NCI-H2171 (cell line): ENCODE measurements around the gene VPS35L.
"Not testable (repeated sequence)": the region's sequence is repeated elsewhere in the genome, so short reads cannot be mapped to it uniquely, and the experiment has no call there.

Experiments
- DNase-seq: peaks from one replicate; lab custom pipeline; 2025; lab: John Stamatoyannopoulos, UW

VPS35L gene

DNA sequence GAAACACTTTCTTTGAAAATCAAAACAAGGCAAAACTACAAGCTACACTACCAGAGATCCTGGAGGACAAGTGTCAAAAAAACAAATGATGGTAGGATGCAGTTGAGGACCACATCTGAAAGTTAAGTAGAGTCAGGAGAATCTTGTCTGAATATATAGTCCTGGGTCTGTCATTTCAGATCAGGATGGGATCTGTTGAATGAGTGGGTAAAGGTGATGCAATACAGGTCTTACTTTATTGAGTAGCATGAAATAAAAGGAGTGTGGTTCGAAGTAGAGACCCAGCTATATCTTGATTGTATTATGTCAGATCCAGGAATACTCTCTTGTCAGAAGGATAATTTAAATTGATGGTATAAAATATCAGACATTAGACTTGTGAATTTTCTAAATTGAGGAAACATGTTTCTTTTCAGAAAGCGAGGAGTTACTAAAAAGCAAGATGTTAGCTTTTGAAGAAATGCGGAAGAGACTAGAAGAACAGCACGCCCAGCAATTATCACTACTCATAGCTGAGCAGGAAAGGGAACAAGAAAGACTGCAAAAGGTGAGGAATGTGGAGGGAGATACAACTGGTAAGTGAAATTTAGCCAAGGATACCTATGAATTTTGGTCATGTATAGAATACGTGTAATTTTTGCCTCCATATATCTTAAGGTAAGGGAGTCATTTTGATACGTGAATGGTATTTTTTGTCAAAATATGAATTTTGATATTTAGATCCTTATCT, 15.1 kb upstream of the VPS35L start:
- DNase-seq = no peak

DNA sequence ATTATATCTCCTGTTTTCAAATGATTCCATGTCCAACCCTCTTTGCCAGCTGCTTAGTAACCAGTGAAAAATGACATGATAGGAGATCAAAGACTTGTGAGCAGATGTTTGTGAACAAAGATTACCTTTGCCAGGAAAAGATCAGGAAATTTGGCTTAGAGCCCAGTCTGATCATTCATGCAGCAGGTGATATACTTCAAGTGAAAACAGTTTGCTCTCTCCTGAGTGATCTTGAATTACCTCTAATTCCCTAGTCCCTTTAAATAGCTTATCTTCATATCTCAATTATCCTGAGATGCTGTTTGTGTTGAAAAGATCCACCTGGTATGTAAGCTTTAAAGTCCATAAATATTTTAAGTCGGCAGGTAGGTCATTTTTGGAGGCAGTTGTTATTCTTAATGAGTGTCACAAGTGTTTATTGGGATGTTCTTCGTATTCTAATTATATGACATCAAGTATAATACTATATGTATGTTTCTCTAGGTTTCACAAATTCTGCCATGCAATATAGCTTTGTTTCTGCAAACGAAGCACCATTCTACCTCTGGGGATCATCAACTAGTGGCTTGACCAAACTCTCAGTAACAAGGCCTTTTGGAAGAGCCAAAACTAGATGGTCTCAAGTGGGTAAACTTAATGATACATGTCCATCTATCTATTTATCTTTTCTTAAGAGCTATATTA, 13.2 kb upstream of the VPS35L start:
- DNase-seq = peak; percentile 91

DNA sequence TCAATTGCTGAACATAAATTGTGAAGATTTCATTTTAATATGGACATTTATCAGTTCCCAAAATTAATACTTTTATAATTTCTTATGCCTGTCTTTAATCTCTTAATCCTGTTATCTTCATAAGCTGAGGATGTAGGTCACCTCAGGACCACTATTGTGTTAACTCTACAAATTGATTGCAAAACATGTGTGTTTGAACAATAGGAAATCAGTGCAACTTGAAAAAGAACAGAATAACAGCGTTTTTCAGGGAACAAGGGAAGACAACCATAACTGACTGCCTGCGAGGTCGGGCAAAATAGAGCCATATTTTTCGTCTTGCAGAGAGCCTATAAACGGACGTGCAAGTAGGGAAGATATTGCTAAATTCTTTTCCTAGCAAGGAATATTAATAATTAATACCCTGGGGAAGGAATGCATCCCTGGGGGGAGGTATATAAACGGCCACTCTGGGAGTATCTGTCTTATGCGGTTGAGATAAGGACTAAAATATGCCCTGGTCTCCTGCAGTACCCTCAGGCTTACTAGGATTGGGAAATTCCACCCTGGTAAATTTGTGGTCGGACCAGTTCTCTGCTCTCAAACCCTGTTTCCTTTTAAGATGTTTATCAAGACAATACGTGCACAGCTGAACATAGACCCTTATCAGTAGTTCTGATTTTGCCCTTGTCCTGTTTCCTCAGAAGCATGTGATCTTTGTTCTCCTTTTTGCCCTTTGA, 12.1 kb upstream of the VPS35L start:
- DNase-seq = not testable (repeated sequence)

DNA sequence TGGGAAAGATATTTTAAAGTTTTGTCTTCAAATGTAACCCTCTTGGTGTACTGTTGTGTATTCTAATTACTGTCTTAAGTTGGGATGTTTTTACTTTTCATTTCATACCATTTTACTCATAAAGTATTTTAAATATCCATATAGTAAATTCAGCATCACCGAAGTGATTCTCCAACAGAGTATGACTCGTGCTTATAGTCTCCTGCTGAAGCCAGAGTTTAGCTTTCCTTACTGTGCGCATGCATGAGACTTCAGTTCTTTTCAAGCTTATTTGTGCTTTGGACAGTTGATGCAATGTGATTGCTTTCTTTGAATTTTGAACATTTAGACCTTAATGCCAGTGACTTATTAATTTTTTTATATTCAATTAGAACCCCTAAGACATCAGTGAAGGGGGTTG, 7.4 kb upstream of the VPS35L start:
- no peak for DNase-seq

DNA sequence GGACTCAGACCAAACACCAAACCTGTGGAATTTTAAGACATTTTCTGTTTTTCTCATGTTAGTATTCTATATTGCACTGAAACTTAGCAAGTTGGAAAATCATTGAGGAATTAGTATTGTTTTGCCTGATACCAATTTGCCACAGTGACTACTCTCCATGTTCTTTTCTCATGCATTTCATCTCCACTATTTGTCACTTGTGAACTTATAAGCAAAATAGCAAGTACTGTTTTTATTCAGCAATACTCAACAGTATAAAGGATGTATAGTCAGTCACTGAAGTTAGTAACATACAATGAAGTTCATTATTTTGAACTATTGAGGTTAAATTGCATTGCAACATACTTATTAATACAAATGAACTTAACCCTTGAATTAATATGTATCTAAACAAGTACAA, 5.8 kb upstream of the VPS35L start:
- DNase-seq = no peak

DNA sequence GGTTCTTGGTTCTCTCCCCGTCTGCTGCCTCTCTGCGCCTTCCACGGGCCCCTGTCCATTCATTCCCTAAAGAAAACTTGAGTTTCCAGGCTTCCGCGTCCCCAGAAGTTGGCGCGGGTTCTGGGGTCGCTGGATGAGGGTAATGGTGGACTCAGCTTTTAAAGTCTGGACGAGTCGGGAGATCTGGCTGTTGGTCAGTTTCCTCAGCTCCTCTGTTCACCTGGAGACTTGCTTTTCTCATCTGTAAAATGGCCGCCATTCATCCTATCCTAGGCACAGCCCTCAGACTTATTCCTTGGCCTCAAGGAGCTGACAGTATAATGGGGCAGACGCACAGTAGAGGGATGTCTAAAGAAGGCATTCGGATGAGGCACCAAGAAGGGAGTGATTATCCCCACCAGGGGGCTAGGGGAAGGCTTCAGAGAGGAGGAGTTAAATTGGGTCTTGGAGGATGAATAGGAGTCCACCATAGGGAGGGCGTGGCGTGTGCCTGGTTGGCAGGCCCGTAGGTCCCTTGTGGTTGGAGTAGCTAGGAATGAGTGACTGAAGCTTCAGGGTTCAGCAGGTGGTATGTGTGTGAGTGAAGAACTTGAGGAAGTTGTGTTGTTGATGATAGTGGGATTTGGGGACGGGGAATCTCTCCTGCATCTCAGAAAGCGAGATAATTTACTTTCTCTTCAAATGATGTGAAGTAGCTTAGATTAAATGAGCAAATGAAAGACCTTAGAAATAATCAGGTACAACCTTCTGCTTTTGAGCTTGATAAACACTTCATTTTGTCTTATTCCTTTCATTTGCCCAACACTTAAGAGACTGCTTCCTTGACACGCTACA, 652 bp downstream of the VPS35L start:
- peak; percentile 1 for DNase-seq

DNA sequence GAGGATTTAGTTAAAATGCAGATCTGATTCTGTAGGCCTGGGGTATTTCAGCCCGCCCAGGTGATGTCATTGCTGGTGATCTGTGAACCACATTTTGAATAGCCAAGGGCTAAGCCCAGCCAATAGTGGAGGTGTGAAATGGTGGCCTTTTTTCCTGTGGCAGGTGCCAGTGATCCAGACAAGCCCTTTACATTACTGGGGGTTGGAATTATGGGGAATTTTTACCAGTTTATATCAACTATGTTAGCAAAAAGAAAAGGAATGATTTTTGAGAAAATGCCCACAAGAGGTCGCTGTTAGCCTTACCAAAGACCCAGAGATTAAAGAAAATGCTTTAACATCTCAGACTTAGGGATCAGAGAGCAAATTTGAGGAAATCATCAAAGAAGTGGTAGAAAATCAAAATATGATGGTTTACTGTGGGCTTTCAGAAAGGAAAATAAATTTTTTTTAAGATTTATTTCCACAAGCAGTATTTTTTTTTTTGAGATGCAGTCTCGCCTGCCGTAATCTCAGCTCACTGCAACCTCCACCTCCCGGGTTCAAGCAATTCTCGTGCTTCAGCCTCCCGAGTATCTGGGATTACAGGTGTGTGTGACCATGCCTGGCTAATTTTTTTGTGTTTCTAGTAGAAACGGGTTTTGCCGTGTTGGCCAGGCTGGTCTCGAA, 3.9 kb downstream of the VPS35L start:
- DNase-seq = peak; percentile 36

DNA sequence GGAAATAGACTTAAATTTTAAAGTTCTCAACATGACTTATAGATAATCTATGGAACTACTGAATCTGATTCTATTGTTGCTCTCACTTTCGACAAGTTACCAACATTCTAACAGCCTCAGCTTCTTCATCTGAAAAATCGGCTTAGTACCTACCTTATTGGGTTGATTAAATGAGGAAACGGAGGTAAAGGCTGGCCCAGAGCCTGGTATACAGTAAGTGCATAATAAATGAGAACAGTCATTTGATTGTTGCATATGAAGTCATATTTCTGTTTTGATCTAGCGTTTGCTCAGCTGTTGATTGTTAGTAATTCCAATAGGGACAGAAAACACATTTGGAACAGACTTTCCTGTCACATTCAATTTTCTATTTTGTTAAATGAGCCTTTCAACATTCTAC, 4.6 kb downstream of the VPS35L start:
- no peak for DNase-seq

DNA sequence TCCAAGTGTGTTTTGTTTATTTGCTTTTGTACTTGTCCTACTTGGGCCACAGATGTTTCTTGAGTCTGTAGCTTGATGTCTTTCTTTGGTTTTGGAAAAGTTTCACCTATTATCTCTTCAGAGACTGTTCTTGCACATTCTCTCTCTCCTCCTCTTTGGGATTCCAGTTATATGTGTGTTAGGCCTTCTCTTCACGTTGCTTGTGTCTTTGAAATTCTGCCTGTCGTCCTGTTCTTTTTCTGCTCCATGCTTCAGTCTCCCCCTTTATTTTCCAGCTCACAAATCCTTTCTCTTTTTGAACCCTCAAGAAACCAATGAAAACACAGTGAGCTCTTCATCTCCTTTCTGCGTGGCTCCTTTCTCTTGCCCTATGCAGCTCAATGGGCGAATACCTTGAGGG, 7.9 kb downstream of the VPS35L start:
- DNase-seq = no peak

DNA sequence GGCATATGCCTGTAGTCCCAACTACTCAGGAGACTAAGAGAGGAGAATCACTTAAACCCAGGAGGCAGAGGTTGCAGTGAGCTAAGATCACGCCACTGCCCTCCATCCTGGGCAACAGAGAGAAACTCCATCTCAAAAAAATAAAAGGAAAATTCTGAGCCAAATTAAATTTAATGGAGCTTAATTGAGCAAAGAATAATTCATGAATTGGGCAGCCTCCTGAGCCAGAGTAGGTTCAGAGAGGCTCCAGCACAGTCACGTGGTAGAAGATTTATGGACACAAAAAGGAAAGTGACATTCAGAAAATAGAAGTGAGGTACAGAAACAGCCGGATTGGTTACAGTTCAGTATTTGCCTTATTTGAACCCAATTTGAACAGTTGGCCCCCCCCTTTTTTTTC, 10.9 kb downstream of the VPS35L start:
- DNase-seq = no peak

DNA sequence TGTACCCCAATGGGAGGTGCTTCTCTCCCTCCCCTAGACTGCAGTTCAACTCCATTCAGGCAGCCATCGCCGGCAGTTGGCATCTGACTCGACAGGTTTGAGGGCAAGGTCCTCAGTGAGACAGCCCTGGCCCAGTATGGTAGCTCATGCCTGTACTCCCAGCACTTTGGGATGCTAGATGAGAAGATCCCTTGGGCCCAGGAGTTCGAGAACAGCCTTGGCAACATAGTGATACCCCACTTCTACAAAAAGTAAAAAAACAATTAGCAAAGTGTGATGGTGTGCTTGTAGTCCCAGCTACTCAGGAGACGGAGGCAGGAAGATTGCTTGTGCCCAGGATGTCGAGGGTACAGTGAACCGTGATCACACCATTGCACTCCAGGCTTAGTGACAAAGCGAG, 12.1 kb downstream of the VPS35L start:
- no peak for DNase-seq

DNA sequence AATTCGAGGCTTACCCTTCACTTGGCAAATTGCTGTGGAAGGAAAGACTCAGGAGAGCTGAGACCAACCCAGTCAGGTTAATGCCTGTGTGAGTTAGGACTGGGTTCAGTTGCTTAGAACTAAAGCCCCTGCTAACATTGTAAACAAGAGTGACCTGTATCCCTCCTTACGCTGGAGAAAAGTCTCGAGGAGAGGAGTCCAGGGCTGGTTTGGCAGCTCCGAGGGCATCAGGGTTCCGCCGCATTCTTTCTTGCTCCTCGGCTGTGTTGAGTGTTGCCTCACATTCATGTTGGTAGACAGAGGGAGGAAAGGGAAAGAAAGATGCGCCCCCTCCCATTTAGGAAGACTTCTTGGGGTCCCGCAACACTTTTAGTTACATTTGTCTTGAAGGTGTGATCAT, 18.5 kb downstream of the VPS35L start:
- DNase-seq = no peak

DNA sequence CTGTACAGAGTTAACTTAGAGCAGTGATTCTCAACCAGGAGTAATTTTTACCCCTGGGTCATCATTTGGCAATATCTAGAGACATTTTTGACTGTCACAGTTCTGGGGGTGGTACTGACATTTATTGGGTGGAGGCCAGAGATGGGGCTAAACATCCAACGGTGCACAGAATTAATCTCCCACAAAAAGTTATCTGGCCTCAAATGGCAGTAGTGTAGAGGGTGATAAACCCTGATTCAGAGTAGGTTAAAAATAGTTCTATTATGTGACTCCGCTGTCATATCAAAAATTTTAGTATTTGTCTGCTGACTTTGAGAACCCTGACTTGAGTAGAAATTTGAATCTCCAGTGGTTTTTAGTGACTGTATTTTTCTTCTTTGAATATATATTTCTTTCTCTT, 19.1 kb downstream of the VPS35L start:
- no peak for DNase-seq

DNA sequence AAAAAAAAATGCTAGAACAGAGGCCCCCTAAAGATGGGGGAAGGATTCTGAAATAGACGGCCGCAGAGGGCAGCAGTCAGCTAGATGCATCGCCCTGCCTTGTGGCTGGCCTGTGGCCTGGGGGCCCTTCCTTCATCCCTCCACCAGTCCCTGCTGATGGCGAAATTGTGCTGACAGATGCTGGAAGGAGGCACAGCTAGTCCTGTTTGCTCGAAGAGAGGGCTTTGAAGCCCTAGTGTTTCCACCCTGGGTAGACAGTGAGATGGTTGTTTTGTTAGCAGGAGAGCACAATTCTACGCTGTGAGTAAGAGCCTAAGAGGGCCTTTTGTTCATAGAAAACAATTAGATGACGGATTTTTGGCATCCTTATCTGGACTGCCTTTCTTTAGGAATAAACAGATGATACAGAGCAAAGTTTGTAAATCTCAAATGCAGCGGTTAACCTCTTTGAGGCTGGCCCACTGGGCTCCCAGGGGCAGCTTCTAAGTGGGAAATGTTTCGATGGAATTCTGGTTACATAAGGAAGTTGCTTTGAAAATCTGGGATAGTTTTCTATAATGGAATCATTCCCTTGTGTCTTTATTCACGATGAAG, 23.0 kb downstream of the VPS35L start:
- DNase-seq = no peak

DNA sequence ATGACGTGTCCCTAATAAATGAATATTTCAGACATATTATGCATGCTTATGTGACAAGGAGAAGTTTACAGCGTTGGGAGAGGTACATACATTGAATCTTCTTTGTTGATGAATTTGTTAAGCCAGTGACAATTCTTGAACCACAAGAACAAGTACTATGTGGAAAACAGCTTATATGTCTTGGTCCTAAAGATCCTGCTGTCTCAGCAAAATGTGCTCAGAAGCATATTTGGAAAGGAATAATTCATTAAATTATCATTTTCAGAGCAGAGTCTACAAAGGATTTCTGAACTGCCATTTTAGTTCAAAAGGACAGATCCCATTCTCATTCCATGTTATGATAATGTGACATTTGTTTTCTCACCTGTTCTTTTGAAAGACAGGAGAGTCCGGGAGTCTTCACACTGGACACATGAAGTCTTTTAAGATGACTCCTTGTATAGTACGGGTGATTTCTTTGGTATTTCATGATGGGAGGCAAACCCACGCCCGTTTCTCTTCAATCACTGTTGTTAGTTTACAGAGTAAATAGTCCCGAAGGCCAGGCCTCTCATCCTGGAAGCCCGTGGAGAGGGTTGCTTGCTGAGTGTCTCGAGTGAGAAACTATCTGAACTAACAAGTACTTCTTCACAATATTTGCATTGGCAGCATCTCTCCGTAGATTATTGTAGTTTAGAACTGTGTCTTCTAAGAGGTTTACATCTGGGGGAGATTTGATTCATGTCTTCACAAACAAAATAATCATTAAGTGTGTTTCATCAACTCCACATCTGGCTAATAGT, 26.7 kb downstream of the VPS35L start:
- no peak for DNase-seq

DNA sequence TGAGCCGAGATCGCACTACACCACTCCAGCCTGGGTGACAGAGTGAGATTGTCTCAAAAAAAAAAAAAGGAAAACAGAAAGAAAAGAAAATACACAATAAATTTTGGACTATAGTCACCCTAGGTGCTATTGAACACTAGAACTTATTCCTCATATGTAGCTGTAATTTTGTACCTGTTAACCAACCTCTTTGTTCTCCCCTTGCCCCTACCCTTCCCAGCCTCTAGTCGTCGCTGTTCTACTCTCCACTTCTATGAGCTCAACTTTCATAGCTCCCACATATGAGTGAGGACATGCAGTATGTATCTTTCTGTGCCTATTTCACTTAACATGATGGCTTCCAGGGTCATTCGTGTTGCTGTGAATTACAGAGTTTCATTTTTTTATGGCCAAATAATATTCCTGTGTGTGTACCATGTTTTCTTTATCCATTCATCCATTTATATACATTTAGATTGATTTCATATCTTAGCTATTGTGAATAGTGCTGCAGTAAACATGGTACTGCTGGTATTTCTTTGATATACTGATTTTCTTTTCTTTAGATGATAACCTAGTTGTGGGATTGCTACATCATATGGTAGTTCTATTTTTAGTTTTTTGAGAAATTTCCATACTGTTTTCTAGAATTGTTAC, 28.3 kb downstream of the VPS35L start:
- DNase-seq = peak; percentile 10

DNA sequence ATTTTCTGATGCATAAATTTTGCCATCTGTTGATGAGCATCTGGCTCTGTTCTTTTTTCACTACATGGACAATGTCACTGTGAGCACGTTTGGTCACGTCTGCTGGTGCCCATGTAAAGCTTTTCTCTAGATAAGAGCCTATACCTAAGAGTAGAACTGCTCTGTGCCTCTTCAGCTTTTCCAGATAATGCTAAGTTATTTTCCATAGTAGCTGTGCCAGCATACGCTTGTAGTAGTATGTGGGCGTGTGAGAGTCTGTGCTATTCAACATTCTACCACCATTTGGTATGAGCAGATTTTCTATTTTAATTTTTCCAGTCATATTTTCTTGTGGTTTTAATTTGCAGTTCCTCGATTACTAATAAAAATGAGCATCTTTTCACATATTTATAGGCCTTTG, 33.2 kb downstream of the VPS35L start:
- peak; percentile 58 for DNase-seq

DNA sequence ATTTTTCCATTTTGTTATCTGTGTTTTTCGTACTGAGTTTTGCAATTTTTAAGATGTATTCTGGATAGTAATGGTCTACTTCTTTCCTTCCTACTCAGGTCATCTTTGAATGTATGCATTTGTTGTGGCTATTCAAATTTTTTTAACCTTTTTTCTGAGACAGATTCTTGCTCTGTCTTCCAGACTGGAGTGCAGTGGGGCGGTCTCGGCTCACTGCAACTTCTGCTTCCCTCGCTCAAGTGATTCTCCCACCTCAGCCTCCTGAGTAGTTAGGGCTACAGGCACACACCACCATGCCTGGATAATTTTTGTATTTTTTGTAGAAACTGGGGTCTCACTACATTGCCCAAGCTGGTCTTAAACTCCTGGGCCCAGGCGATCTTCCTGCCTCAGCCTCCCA, 33.6 kb downstream of the VPS35L start:
- no peak for DNase-seq

DNA sequence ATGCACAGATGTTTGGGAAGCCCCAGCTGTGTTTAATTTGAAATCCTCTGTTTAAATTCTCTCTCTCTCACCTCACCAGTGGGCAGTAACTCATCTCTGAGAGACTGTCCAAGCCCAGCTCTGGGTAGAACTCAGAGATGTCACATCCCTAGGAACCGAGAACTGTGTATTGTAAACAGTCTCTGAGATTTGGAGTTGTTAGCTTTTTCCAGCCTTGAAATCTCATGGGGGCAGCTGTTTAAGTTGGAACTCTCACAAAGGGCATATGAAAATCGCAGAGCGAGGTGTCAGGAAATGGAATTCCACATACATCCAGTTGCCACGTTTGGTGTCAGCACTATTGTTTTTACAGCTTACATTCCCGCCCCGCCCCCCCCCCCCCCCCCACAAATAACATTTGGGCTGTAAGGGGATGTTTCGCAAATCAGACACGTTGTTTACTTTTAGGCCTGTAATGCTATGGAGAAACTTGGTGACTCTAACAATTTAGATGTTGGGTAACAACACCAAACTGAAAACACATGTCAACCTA, 34.3 kb downstream of the VPS35L start:
- no peak for DNase-seq
